ENCODE measurements around the gene ORC6. TPM values are rescaled to one million over a fixed set of nuclear protein-coding genes. Genes with fewer than 3 reads are reported as not detected.

The ORC6 gene
- total RNA-seq, 1 experiment from 2014 or later: 95.0 TPM

DNA sequence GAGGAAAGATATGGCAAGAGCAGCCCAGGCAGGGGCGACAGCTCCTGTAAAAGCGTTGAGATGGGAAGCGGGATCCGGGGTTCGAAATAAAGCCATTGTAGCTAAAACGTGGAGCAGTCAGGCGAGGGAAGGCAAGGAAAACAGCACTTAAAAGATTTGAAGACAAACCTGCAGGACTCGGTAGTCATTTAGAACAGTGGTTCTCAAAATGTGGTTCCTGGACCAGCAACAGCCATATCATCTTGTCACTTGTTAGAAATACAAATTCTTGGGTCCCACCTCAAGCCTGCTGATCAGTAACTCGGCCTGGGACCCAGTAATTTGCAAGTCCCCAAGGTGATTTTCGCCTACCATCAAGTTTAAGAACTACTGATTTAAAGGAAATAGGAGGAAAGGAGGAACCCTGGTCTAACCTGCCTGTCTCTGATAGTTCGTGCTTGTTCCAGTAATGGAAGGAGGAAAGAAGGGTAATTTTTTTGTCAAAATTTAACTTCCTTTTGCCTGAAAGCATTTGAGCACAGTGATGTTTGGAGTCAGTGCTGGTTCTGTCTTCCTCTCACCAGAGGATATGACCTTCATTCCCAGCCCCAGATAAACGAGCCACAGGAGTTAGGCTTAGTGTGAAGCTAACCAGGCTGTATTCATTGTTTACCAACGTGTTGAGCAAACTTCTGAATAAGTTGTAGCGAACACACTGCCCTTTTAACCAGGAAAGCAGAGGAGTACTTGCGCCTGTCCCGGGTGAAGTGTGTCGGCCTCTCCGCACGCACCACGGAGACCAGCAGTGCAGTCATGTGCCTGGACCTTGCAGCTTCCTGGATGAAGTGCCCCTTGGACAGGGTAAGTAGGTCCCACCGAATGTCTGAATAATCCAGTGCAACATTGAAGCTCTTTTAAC, 1.1 kb downstream of the ORC6 start:
- H4K20me1 ChIP-seq (ENCODE audit: control insufficient read depth, insufficient read depth, insufficient read length): no peaks in the 10 kb centered on the region
- H2BK120ac ChIP-seq (ENCODE audit: low read depth, low read length, poor library complexity, severe bottlenecking): no peak overlapping the region
- no peak overlapping the region for H2AFZ ChIP-seq (ENCODE audit: low read length)
- TF ChIP-seq CTCF (conservative IDR thresholded peaks at IDR 0.05): no peak
- H3K56ac ChIP-seq (ENCODE audit: insufficient read length, low read depth, low read length): no peak overlapping the region
- H2BK15ac ChIP-seq (ENCODE audit: low read depth, low read length): no peak overlapping the region
- Mint-ChIP-seq H3K4me3 (no peak overlapping the region), H3K36me3 (ENCODE audit: insufficient read depth in 1 of 3, low read depth in 3 of 3) (peaks cover 34 to 44% (median 40%) of the 10 kb centered on the region in 3 experiments), H3K9me3 (no peaks in the 10 kb centered on the region), H3K27me3 (ENCODE audit: low read depth) (no peaks in the 10 kb centered on the region), H3K27ac (peak overlapping the region in 1 of 3 experiments; percentile 57; a peak in 3 of 7 replicates), H3K4me1 (peaks cover 15 to 31% of the 10 kb centered on the region in 2 experiments)
- H3K4me1 ChIP-seq (ENCODE audit: insufficient read depth, low read length): no peaks in the 10 kb centered on the region; the same call in 1 of the 2 replicates
- no peaks in the 10 kb centered on the region for H3K27me3 ChIP-seq (ENCODE audit: insufficient read depth, low read length)
- peaks cover 3% of the 10 kb centered on the region for H3K23me2 ChIP-seq (ENCODE audit: insufficient read length, low read depth, low read length, poor library complexity, severe bottlenecking)
- no peak overlapping the region for H4K91ac ChIP-seq (ENCODE audit: insufficient read length, low read depth, low read length)
- no peak overlapping the region for H2BK20ac ChIP-seq (ENCODE audit: low read depth, low read length, poor library complexity, severe bottlenecking)
- no peak overlapping the region for H2AK5ac ChIP-seq (ENCODE audit: insufficient read length, low read length)
- H3K4me2 ChIP-seq (ENCODE audit: insufficient read depth, insufficient read length, low read length): peak overlapping the region; percentile 93
- WGBS (ENCODE audit: extremely low coverage, insufficient read length, low lambda C conversion rate): no CpG with 5 or more reads among the region's 21 CpGs
- H4K8ac ChIP-seq (replicated peaks; ENCODE audit: insufficient read length, low read depth, low read length): no peak overlapping the region
- no peak overlapping the region for H3K4ac ChIP-seq (ENCODE audit: low read depth, low read length)
- peak overlapping the region; percentile 5 for H2BK5ac ChIP-seq (ENCODE audit: insufficient read length, low read length)
- H2BK12ac ChIP-seq (ENCODE audit: insufficient read length, low read depth, low read length): no peak overlapping the region
- H3K23ac ChIP-seq (ENCODE audit: insufficient read length, low read depth, low read length): no peak overlapping the region
- no peaks in the 10 kb centered on the region for H3K79me1 ChIP-seq (ENCODE audit: insufficient read depth, low read depth, low read length, poor library complexity, severe bottlenecking)
- no peak overlapping the region for H3K27ac ChIP-seq (ENCODE audit: insufficient read length, low read depth, low read length)
- no peak overlapping the region for H3T11ph ChIP-seq (ENCODE audit: low read length)
- no peak overlapping the region for H4K5ac ChIP-seq (ENCODE audit: insufficient read length, low read depth, low read length)
- no peak overlapping the region for H3K14ac ChIP-seq (ENCODE audit: insufficient read depth, low read length)
- no peaks in the 10 kb centered on the region for H3K9me3 ChIP-seq (ENCODE audit: control insufficient read depth, low read depth, low read length)
- H3K79me2 ChIP-seq (ENCODE audit: insufficient read depth, low read length): peaks cover 32% of the 10 kb centered on the region; the same call in 1 of the 2 replicates
- no peak overlapping the region for H3K18ac ChIP-seq (ENCODE audit: insufficient read length, low read depth, low read length)
- no peak for DNase-seq
- peak overlapping the region; percentile 95 for H3K9ac ChIP-seq (ENCODE audit: extremely low read depth, insufficient read length, low read length)

Data from H9 (cell line).